SK-N-SH (cell line): ENCODE measurements around the gene SAE1. TPM values are rescaled to one million over a fixed set of nuclear protein-coding genes. Genes with fewer than 3 reads are reported as not detected.
A peak's percentile ranks its signal among the peaks of the same experiment; 100 is the strongest.

ENCODE experiments used
- CTCF ChIA-PET: fragments of 300-600, 350-600 bp; formaldehyde crosslinking; extraction: SDS; loops from one replicate; lab custom pipeline; 2021; lab: Yijun Ruan, JAX
- POLR2A ChIA-PET: fragments of 350-600 bp; sonication (Branson Sonifier 250); formaldehyde crosslinking; extraction: SDS; loops from one replicate; lab custom pipeline; 2020; ENCODE audit warnings: antibody characterized with exemption, inconsistent platforms; lab: Yijun Ruan, JAX
- DNase-seq: peaks from one replicate; pipeline ENCODE4 v3.0.0; 2012
- H2AFZ ChIP-seq: fragments of 200-600 bp; sonication (generic); 2 replicates; pipeline ENCODE4 v1.8.1; 2016; ENCODE audit warnings: antibody characterized with exemption, mild to moderate bottlenecking, low read depth
- H3F3A ChIP-seq: fragments of 200-600 bp; sonication (generic); replicated peaks from 2 replicates; pipeline ENCODE3; 2016; ENCODE audit warnings: antibody characterized with exemption, mild to moderate bottlenecking; ENCODE audit not compliant: insufficient read depth
- H3K27ac ChIP-seq, 2 experiments: fragments of 200-500 bp in 1 of 2; fragments of 200-600 bp in 1 of 2; sonication (Bioruptor generic) in 1 of 2; sonication (generic), shearing (Covaris generic) in 1 of 2; 2 replicates each; pipeline versions ENCODE4 v1.5.1 to v1.6.1; 2014 to 2016; ENCODE audit warnings: low read depth in 2 of 2, inconsistent platforms in 1 of 2, low read length in 1 of 2, mild to moderate bottlenecking in 1 of 2, mixed read lengths in 1 of 2
- H3K27me3 ChIP-seq: fragments of 200-600 bp; sonication (generic), shearing (Covaris generic); 2 replicates; pipeline ENCODE4 v1.6.1; 2016; ENCODE audit warnings: mixed run types; ENCODE audit not compliant: insufficient read depth
- H3K36me3 ChIP-seq, 2 experiments: fragments of 200-500 bp in 1 of 2; fragments of 200-600 bp in 1 of 2; sonication (Bioruptor generic) in 1 of 2; sonication (generic) in 1 of 2; replicated peaks in 1 of 2; 2 replicates each; pipeline versions ENCODE3 to v1.5.1; 2014 to 2016; ENCODE audit warnings: low read length in 1 of 2, mild to moderate bottlenecking in 1 of 2; ENCODE audit not compliant: insufficient read depth in 2 of 2, control insufficient read depth in 1 of 2
- H3K4me1 ChIP-seq, 2 experiments: fragments of 200-500 bp in 1 of 2; fragments of 200-600 bp in 1 of 2; sonication (Bioruptor generic) in 1 of 2; sonication (generic), shearing (Covaris generic) in 1 of 2; 2 replicates each; pipeline versions ENCODE4 v1.5.1 to v1.6.1; 2014 to 2016; ENCODE audit warnings: low read depth in 1 of 2, low read length in 1 of 2, mixed run types in 1 of 2; ENCODE audit not compliant: insufficient read depth in 2 of 2, control insufficient read depth in 1 of 2
- H3K4me2 ChIP-seq: fragments of 200-600 bp; sonication (generic), shearing (Covaris generic); 2 replicates; pipeline ENCODE4 v1.6.1; 2017; ENCODE audit warnings: mixed run types
- H3K4me3 ChIP-seq, 2 experiments: fragments of 200-500 bp in 1 of 2; fragments of 200-600 bp in 1 of 2; sonication (Bioruptor generic) in 1 of 2; sonication (generic), shearing (Covaris generic) in 1 of 2; 2 replicates each; pipeline versions ENCODE4 v1.5.1 to v1.8.1; 2014 to 2016; ENCODE audit warnings: low read depth in 2 of 2, inconsistent platforms in 1 of 2, low read length in 1 of 2, mild to moderate bottlenecking in 1 of 2, mixed read lengths in 1 of 2, moderate library complexity in 1 of 2
- H3K79me2 ChIP-seq: fragments of 200-600 bp; sonication (generic); 2 replicates; pipeline ENCODE4 v1.8.1; 2017; ENCODE audit warnings: mild to moderate bottlenecking; ENCODE audit not compliant: insufficient read depth
- H3K9ac ChIP-seq: fragments of 200-600 bp; sonication (generic); 2 replicates; pipeline ENCODE4 v1.6.1; 2017; ENCODE audit warnings: mixed run types
- H3K9me2 ChIP-seq: fragments of 200-600 bp; sonication (generic); 2 replicates; pipeline ENCODE4 v1.6.1; 2017; ENCODE audit warnings: mixed run types
- H3K9me3 ChIP-seq: fragments of 200-600 bp; sonication (generic); 2 replicates; pipeline ENCODE4 v1.6.1; 2017; ENCODE audit warnings: mixed run types, mild to moderate bottlenecking, moderate library complexity
- H4K20me1 ChIP-seq: fragments of 200-600 bp; sonication (generic); 2 replicates; pipeline ENCODE4 v1.6.1; 2017; ENCODE audit warnings: mild to moderate bottlenecking, mixed run types; ENCODE audit not compliant: insufficient read depth
- ELF1 ChIP-seq: IDR thresholded peaks from 2 replicates; pipeline ENCODE4 v1.4.0; 2012
- EP300 ChIP-seq, 2 experiments: IDR thresholded peaks; 2 replicates each; pipeline versions ENCODE4 v1.4.0 to v1.6.1; 2012; ENCODE audit warnings: borderline replicate concordance in 1 of 2, low read depth in 1 of 2, low read length in 1 of 2
- FOSL2 ChIP-seq: IDR thresholded peaks from 2 replicates; pipeline ENCODE4 v1.4.0; 2012; ENCODE audit warnings: low read depth, mild to moderate bottlenecking, moderate library complexity, borderline replicate concordance
- FOXM1 ChIP-seq: IDR thresholded peaks from 2 replicates; pipeline ENCODE4 v1.4.0; 2012; ENCODE audit warnings: low read depth, mild to moderate bottlenecking
- GABPA ChIP-seq: IDR thresholded peaks from 2 replicates; pipeline ENCODE4 v1.4.0; 2012; ENCODE audit warnings: low read depth, mild to moderate bottlenecking
- GATA2 ChIP-seq: sonication (generic); formaldehyde crosslinking; IDR thresholded peaks from 2 replicates; pipeline ENCODE4 v1.5.0; 2020; ENCODE audit warnings: mild to moderate bottlenecking, missing genetic modification reagents
- NFIC ChIP-seq: IDR thresholded peaks from 2 replicates; pipeline ENCODE4 v1.4.0; 2012; ENCODE audit warnings: borderline replicate concordance
- RFX5 ChIP-seq: IDR thresholded peaks from 2 replicates; pipeline ENCODE4 v1.6.1; 2012; ENCODE audit warnings: mild to moderate bottlenecking, improper control_type of control experiment, low read length
- RXRA ChIP-seq: IDR thresholded peaks from 2 replicates; pipeline ENCODE4 v1.4.0; 2012; ENCODE audit warnings: low read depth, mild to moderate bottlenecking, borderline replicate concordance
- TEAD4 ChIP-seq: IDR thresholded peaks from 2 replicates; pipeline ENCODE4 v1.4.0; 2012; ENCODE audit warnings: mild to moderate bottlenecking, borderline replicate concordance; ENCODE audit not compliant: insufficient read depth
- USF2 ChIP-seq: fragments of 150-350 bp; IDR thresholded peaks from 2 replicates; pipeline ENCODE4 v1.6.1; 2017; ENCODE audit warnings: antibody characterized with exemption, low read length, low read depth, borderline replicate concordance
- ZBTB33 ChIP-seq: IDR thresholded peaks from 2 replicates; pipeline ENCODE4 v1.4.0; 2012; ENCODE audit warnings: low read depth, borderline replicate concordance
- WGBS: methylation state at CpG from one replicate; pipeline ENCODE4 v1.1.6; 2017; ENCODE audit warnings: low lambda C conversion rate; 5-methylcytosine and 5-hydroxymethylcytosine counted together
- polyA plus RNA-seq, 3 experiments: library from polyadenylated mRNA; depleted of rRNA; stranded (reverse); fragments of >200 nt; gene quantifications; 2 replicates each; pipeline ENCODE4 v1.2.3, GENCODE V29; 2012

Gene SAE1
- polyA plus RNA-seq, 1 of the 3 experiments (the other 2 are of a cell fraction): 123 TPM

- WGBS: 90% methylated on average over 11 of the region's 13 CpGs
- ChIA-PET POLR2A (interaction anchor here (0.6 to 3.5 kb wide), 2 partner anchors 16 to 35 kb away, joined by 3 to 36 read pairs; no protein-coding TSS in a partner anchor), CTCF (interaction anchor here (0.8 to 22.3 kb wide), 22 partner anchors 8 to 173 kb away, joined by 3 to 520 read pairs (median 12); no protein-coding TSS in a partner anchor)
- H4K20me1 ChIP-seq: no peaks in the 10 kb centered on the region
- no peaks in the 10 kb centered on the region for H3K79me2 ChIP-seq
- peaks cover 19 to 38% of the 10 kb centered on the region in 2 experiments for H3K36me3 ChIP-seq
- H2AFZ ChIP-seq: no peak overlapping the region
- H3K4me1 ChIP-seq: peaks cover 3 to 8% of the 10 kb centered on the region in 2 experiments; a peak in 1 of 4 replicates
- H3K9me3 ChIP-seq: no peaks in the 10 kb centered on the region
- no peaks in the 10 kb centered on the region for H3K9me2 ChIP-seq
- no peak for DNase-seq
- H3K9ac ChIP-seq: 0 out of 2 replicates have a peak overlapping the region, but pooled peaks have one; percentile 3
- peaks cover 32% of the 10 kb centered on the region for H3F3A ChIP-seq
- peak overlapping the region in 1 of 2 experiments; percentile 76; a peak in 2 of 4 replicates for H3K27ac ChIP-seq
- no peak overlapping the region for H3K4me2 ChIP-seq
- no peak overlapping the region for H3K4me3 ChIP-seq
- H3K27me3 ChIP-seq: no peaks in the 10 kb centered on the region
- TF ChIP-seq GABPA (no peak), GATA2 (no peak), RXRA (no peak)
These were observed 78.9 kb downstream of the SAE1 start for GRCh38 chr19:47209319-47210179.

- DNase-seq: no peak
- CTCF ChIA-PET: interaction anchor here (0.8 to 22.3 kb wide), 33 partner anchors 9 to 482 kb away, joined by 3 to 520 read pairs (median 8); partner anchors contain the start of gene CCDC9
- H3K36me3 ChIP-seq: peaks cover 15 to 33% of the 10 kb centered on the region in 2 experiments
- peaks cover 3 to 8% of the 10 kb centered on the region in 2 experiments; a peak in 1 of 4 replicates for H3K4me1 ChIP-seq
- no peaks in the 10 kb centered on the region for H3K9me2 ChIP-seq
- 0 out of 2 replicates have a peak overlapping the region, but pooled peaks have one; percentile 3 for H3K9ac ChIP-seq
- H2AFZ ChIP-seq: no peak overlapping the region
- no peaks in the 10 kb centered on the region for H4K20me1 ChIP-seq
- POLR2A ChIA-PET: interaction anchor here (0.5 to 3.5 kb wide), 5 partner anchors 16 to 97 kb away, joined by 3 to 36 read pairs (median 3); partner anchors contain the start of gene ZC3H4
- H3K27ac ChIP-seq: peak overlapping the region in 1 of 2 experiments; percentile 76; a peak in 3 of 4 replicates
- no peaks in the 10 kb centered on the region for H3K79me2 ChIP-seq
- no peak overlapping the region for H3K4me2 ChIP-seq
- no peaks in the 10 kb centered on the region for H3K27me3 ChIP-seq
- no peak overlapping the region for H3K4me3 ChIP-seq
- no peaks in the 10 kb centered on the region for H3K9me3 ChIP-seq
- H3F3A ChIP-seq: peaks cover 32% of the 10 kb centered on the region
- TF ChIP-seq FOSL2 (no peak), NFIC (no peak), FOXM1 (no peak), USF2 (no peak), TEAD4 (no peak), ELF1 (no peak), RXRA (no peak), ZBTB33 (no peak), EP300 (IDR thresholded peaks at IDR 0.05; ENCODE audit: borderline replicate concordance in 1 of 2, low read depth in 1 of 2, low read length in 1 of 2) (no peak), RFX5 (no peak)
These were observed 79.5 kb downstream of the SAE1 start for GRCh38 chr19:47210180-47210490.
